GM18868 (cell line): ENCODE results near the gene NAB1.
"Not testable (repeated sequence)": the region's sequence is repeated elsewhere in the genome, so short reads cannot be mapped to it uniquely, and the experiment has no call there.

Experiments
- ATAC-seq: cut with Tn5 transposase; IDR thresholded peaks from one replicate; pipeline ENCODE4 v1.9.1; 2021; ENCODE audit warnings: mild to moderate bottlenecking, moderate library complexity; ENCODE audit not compliant: unreplicated experiment

Gene NAB1

GRCh38 chr2:190649035-190649797 lies at the start of gene NAB1:
Gene NAB1, plus strand, starts transcription at chr2:190649083. Its CDS starts 10,094 bp downstream, at chr2:190659177.
- ATAC-seq: peak; percentile 48

- no peak for ATAC-seq
These were observed 49.2 kb upstream of the NAB1 start for GRCh38 chr2:190599546-190600220.

- no peak for ATAC-seq
These were observed 48.4 kb upstream of the NAB1 start for GRCh38 chr2:190600293-190601103.

GRCh38 chr2:190603374-190603773 lies 45.5 kb upstream of the NAB1 start:
- ATAC-seq: no peak

GRCh38 chr2:190607014-190607597 lies 41.8 kb upstream of the NAB1 start:
- ATAC-seq: peak; percentile 44

- ATAC-seq: no peak
These were observed 41.1 kb upstream of the NAB1 start for GRCh38 chr2:190607657-190608357.

- not testable (repeated sequence) for ATAC-seq
These were observed 40.0 kb upstream of the NAB1 start for GRCh38 chr2:190608863-190609262.

- ATAC-seq: not testable (repeated sequence)
These were observed 39.5 kb upstream of the NAB1 start for GRCh38 chr2:190609397-190609796.

- not testable (repeated sequence) for ATAC-seq
These were observed 38.4 kb upstream of the NAB1 start for GRCh38 chr2:190610528-190610927.

- no peak for ATAC-seq
These were observed 33.2 kb upstream of the NAB1 start for GRCh38 chr2:190615555-190616200.

- ATAC-seq: no peak
These were observed 30.9 kb upstream of the NAB1 start for GRCh38 chr2:190618030-190618429.

GRCh38 chr2:190625691-190626090 lies 23.2 kb upstream of the NAB1 start:
- no peak for ATAC-seq

- ATAC-seq: no peak
These were observed 22.2 kb upstream of the NAB1 start for GRCh38 chr2:190626641-190627210.

- peak; percentile 86 for ATAC-seq
These were observed 21.2 kb upstream of the NAB1 start for GRCh38 chr2:190627448-190628412.

- ATAC-seq: no peak
These were observed 20.1 kb upstream of the NAB1 start for GRCh38 chr2:190628591-190629319.

GRCh38 chr2:190634381-190634780 lies 14.5 kb upstream of the NAB1 start:
- ATAC-seq: no peak

- no peak for ATAC-seq
These were observed 13.1 kb upstream of the NAB1 start for GRCh38 chr2:190635781-190636180.

GRCh38 chr2:190636361-190636760 lies 12.5 kb upstream of the NAB1 start:
- no peak for ATAC-seq
